ENCODE results near the gene AK9. TPM values are rescaled to one million over a fixed set of nuclear protein-coding genes. Genes with fewer than 3 reads are reported as not detected.
"Not testable (repeated sequence)": the region's sequence is repeated elsewhere in the genome, so short reads cannot be mapped to it uniquely, and the experiment has no call there.

Gene AK9
- total RNA-seq, 2 donors from 2014 or later: 10.4 to 12.3 TPM

DNA sequence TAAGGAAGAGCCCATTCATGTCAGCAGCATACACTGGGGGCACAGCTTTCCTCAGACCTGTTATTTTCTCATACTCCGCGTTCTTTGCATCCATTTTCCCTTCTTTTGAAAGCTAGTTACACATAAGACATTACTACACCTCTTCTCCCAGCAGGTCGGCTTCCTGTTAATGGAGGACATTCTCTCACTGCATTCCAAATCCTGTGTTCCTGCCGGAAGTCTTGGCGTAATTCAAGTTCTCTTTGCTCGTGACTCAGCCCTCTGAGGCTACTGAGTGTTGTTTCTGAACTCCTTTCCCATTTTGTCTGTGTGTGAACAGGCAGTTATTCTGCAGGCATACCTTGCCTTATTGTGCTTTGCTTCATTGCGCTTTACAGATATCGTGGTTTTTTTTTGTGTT, 110.5 kb downstream of the AK9 start:
- H3K9me3 ChIP-seq: no peaks in the 10 kb centered on the region
- H3K4me1 ChIP-seq: no peaks in the 10 kb centered on the region
- H3K4me3 ChIP-seq: no peak overlapping the region
- H3K36me3 ChIP-seq: no peaks in the 10 kb centered on the region
- H3K27ac ChIP-seq: no peak overlapping the region
- DNase-seq (ENCODE audit: low spot score): no peak
- H3K27me3 ChIP-seq: no peaks in the 10 kb centered on the region
- TF ChIP-seq, protein P1, sequence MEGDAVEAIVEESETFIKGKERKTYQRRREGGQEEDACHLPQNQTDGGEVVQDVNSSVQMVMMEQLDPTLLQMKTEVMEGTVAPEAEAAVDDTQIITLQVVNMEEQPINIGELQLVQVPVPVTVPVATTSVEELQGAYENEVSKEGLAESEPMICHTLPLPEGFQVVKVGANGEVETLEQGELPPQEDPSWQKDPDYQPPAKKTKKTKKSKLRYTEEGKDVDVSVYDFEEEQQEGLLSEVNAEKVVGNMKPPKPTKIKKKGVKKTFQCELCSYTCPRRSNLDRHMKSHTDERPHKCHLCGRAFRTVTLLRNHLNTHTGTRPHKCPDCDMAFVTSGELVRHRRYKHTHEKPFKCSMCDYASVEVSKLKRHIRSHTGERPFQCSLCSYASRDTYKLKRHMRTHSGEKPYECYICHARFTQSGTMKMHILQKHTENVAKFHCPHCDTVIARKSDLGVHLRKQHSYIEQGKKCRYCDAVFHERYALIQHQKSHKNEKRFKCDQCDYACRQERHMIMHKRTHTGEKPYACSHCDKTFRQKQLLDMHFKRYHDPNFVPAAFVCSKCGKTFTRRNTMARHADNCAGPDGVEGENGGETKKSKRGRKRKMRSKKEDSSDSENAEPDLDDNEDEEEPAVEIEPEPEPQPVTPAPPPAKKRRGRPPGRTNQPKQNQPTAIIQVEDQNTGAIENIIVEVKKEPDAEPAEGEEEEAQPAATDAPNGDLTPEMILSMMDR (IDR thresholded peaks at IDR 0.05): no peak

DNA sequence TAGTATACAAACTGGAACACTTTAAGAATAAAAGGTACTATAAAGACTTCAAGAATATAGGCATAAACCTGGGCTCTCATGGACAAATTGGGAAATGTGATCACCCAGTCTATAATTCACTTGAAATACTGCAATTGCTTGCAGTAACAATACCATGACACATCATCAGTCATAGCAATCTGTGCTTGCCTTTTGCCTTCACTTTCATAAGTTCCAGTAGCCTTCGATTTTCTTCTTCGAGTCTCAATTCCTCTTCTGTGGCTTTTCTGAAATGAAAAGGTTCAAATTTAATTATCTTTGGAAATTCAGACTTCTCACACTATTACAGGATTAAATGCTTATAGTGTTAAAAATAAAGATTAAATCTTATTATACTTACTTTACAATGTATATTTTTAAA, 111.6 kb downstream of the AK9 start:
- no peak overlapping the region for H3K27ac ChIP-seq
- H3K36me3 ChIP-seq: no peaks in the 10 kb centered on the region
- TF ChIP-seq, protein P1 (IDR thresholded peaks at IDR 0.05): no peak
- DNase-seq (ENCODE audit: low spot score): no peak
- H3K9me3 ChIP-seq: no peaks in the 10 kb centered on the region
- H3K4me3 ChIP-seq: no peak overlapping the region
- no peaks in the 10 kb centered on the region for H3K27me3 ChIP-seq
- H3K4me1 ChIP-seq: no peaks in the 10 kb centered on the region

DNA sequence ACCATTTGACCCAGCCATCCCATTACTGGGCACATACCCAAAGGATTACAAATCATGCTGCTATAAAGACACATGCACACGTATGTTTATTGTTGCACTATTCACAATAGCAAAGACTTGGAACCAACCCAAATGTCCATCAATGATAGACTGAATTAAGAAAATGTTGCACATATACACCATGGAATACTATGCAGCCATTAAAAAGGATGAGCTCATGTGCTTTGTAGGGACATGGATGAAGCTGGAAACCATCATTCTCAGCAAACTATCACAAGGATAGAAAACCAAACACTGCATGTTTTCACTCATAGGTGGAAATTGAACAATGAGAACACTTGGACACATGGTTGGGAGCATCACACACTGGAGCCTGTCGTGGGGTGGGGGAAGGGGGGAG, 121.1 kb downstream of the AK9 start:
- not testable (repeated sequence) for DNase-seq (ENCODE audit: low spot score); H3K27ac ChIP-seq; H3K9me3 ChIP-seq; H3K36me3 ChIP-seq; H3K27me3 ChIP-seq; H3K4me1 ChIP-seq; H3K4me3 ChIP-seq

DNA sequence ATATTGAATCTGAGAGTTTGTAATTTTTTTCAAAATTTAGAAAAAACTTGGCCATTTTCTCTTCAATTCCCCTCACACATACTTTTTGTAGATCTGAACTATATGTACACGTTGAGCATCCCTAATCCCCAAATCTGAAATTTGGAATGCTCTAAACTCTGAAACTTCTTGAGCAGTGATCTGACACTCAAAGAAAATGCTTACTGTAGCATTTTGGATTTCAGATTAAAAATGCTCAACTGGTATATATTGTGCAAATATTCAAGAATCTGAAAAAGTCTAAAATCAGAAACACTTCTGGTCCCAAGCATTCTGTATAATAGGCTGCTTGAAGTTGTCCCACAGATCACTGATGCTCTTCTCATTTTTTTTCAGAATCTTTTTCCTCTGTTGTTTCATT, 129.2 kb downstream of the AK9 start:
- Histone ChIP-seq H3K27ac (no peak overlapping the region), H3K36me3 (peaks cover 6% of the 10 kb centered on the region), H3K9me3 (peaks cover 0 to 4% of the 10 kb centered on the region in 2 donors), H3K4me1 (no peaks in the 10 kb centered on the region), H3K27me3 (no peaks in the 10 kb centered on the region), H3K4me3 (no peak overlapping the region)
- no peak for DNase-seq (ENCODE audit: low spot score)
- TF ChIP-seq, protein P1 (IDR thresholded peaks at IDR 0.05): no peak

DNA sequence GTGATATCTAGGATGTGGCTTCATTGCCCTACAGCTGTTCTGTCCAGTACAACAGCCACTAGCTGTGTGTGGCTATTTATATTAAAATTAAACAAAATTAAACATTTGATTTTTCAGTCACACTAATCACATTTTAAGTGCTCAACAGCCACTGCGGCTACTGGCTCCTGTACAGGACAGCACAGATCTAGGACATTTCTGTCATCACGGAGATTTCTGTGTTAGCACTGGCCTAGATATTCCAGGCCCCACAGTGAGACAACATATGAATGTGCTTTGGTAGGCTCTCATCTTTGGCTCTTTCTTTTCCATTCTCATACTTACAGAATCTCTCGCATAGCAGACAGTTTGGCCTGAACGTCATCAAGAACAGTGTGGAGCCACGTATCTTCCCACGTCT, 159.6 kb downstream of the AK9 start:
- no peak overlapping the region for H3K4me3 ChIP-seq
- no peaks in the 10 kb centered on the region for H3K4me1 ChIP-seq
- TF ChIP-seq, protein P1 (IDR thresholded peaks at IDR 0.05): no peak
- H3K9me3 ChIP-seq: no peaks in the 10 kb centered on the region
- no peak for DNase-seq (ENCODE audit: low spot score)
- no peak overlapping the region for H3K27ac ChIP-seq
- H3K36me3 ChIP-seq: no peaks in the 10 kb centered on the region
- H3K27me3 ChIP-seq: no peaks in the 10 kb centered on the region

DNA sequence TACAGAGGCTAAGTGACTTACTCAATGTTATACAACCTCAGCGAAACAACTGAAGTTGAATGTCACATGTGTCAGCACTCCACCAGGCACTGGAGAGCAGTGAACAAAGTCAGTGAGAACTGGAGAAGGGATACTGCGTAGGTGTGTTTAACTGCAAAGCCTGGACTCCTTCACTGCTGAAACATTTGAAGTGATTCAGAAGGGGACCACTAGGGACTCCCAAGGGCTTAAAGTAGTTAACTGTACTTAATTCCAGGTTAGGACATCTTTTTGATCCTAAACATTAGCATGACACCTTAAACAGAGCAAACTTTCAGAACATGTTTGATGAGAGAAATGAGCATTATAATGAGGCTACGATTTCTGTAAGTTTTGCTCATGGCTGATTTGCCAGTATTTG, 163.0 kb downstream of the AK9 start:
- TF ChIP-seq, protein P1 (IDR thresholded peaks at IDR 0.05): no peak
- Histone ChIP-seq H3K4me1 (no peaks in the 10 kb centered on the region), H3K9me3 (peaks cover 0 to 9% of the 10 kb centered on the region in 2 donors), H3K27me3 (no peaks in the 10 kb centered on the region), H3K4me3 (no peak overlapping the region), H3K36me3 (no peaks in the 10 kb centered on the region), H3K27ac (no peak overlapping the region)
- no peak for DNase-seq (ENCODE audit: low spot score)
